Measurements from ENCODE around the gene ZNF280D.

GRCh38 chr15:56660943-56661342 is 72.4 kb downstream of the ZNF280D start:
- TF ChIP-seq ZNF70 (CRISPR knock-in tag; IDR thresholded peaks at IDR 0.05) (no peak), RARB (CRISPR knock-in tag; IDR thresholded peaks at IDR 0.05) (no peak)
- TF ChIP-seq, protein P1, sequence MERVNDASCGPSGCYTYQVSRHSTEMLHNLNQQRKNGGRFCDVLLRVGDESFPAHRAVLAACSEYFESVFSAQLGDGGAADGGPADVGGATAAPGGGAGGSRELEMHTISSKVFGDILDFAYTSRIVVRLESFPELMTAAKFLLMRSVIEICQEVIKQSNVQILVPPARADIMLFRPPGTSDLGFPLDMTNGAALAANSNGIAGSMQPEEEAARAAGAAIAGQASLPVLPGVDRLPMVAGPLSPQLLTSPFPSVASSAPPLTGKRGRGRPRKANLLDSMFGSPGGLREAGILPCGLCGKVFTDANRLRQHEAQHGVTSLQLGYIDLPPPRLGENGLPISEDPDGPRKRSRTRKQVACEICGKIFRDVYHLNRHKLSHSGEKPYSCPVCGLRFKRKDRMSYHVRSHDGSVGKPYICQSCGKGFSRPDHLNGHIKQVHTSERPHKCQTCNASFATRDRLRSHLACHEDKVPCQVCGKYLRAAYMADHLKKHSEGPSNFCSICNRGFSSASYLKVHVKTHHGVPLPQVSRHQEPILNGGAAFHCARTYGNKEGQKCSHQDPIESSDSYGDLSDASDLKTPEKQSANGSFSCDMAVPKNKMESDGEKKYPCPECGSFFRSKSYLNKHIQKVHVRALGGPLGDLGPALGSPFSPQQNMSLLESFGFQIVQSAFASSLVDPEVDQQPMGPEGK (CRISPR knock-in tag; IDR thresholded peaks at IDR 0.05; ENCODE audit: borderline replicate concordance), result no peak
